WI38 (cell line): ENCODE results near the gene LMX1A.

Experiments
- H3K4me3 ChIP-seq: 2 replicates; pipeline ENCODE4 v1.5.1; 2011; ENCODE audit warnings: low read depth, mild to moderate bottlenecking, control low read depth, low read length
- TF ChIP-seq, protein P1 (sequence below): IDR thresholded peaks from 2 replicates; pipeline ENCODE4 v1.5.1; 2012; ENCODE audit warnings: low read depth, mild to moderate bottlenecking, control low read depth, low read length

LMX1A gene

DNA sequence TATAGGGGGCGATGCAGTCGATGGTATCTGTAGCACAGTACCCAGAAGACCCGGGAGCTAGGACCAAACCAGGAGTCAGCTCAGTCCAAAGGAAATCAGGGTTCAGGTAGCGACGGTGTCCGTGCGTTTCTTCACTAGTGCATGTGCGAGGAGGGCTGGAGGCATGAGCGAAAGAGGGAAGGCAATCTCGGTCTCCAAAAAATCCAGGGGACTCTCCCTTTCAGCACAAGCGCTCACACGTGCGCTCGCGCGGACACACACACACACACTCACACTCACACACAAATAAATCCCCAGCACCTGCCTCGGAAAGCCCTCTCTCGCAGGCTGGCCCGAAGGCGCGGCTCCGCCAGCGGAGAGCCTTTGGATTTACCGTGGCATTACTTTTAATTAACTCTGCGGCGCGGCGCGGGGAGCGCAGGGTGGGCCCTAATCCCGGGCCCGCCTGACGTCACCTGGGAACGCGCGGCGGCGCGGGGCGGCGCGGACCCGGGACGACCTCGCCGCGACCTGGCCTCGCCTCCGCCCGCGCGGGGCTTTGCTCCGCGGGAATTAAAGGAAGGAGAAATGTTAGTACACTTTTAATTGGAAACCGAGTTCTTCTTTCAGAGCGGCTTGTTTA lies 121.2 kb downstream of the LMX1A start:
- TF ChIP-seq, protein P1, sequence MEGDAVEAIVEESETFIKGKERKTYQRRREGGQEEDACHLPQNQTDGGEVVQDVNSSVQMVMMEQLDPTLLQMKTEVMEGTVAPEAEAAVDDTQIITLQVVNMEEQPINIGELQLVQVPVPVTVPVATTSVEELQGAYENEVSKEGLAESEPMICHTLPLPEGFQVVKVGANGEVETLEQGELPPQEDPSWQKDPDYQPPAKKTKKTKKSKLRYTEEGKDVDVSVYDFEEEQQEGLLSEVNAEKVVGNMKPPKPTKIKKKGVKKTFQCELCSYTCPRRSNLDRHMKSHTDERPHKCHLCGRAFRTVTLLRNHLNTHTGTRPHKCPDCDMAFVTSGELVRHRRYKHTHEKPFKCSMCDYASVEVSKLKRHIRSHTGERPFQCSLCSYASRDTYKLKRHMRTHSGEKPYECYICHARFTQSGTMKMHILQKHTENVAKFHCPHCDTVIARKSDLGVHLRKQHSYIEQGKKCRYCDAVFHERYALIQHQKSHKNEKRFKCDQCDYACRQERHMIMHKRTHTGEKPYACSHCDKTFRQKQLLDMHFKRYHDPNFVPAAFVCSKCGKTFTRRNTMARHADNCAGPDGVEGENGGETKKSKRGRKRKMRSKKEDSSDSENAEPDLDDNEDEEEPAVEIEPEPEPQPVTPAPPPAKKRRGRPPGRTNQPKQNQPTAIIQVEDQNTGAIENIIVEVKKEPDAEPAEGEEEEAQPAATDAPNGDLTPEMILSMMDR = no peak

DNA sequence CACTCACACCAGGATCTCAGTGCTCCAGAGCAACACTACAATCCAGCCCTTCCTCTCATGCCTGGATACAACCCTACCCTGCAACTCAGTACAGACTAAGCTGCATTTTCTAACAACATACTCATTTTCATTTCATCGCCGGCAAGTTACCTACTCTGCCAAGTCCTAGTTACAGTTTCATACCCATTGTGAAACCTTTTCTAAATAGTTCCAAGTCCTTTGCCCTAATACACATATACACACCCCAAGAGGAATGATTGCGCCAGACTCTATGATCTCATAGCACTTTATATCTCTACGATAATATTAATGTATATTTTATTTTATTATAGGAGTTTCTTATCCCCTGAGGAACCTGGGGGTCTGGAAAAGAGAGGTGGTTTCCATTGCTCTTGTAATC lies 122.4 kb downstream of the LMX1A start:
- H3K4me3 ChIP-seq = no peak overlapping the region
- TF ChIP-seq, protein P1 = no peak

More for the DNA sequence above, 121.2 kb downstream of the LMX1A start:
- no peak overlapping the region for H3K4me3 ChIP-seq

DNA sequence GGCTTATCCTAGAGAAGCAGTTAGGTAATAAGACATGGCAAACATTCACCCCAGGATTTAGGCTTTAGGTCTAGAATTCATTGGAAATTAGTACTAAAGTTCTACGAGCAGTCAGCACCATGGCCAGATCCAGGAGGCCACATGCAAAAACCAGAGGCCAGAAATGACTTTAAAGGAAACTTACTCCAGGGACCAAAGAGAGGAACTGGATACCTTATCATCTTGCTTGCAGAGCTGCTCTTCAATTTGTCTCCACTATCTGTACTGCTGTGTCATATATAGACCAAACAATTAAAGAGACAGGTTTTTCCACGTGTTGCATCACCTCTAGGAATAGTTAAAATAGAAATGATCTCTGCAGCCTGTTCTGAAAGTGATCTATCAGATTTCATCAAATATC lies 127.8 kb downstream of the LMX1A start:
- no peak overlapping the region for H3K4me3 ChIP-seq
- TF ChIP-seq, protein P1 = no peak

DNA sequence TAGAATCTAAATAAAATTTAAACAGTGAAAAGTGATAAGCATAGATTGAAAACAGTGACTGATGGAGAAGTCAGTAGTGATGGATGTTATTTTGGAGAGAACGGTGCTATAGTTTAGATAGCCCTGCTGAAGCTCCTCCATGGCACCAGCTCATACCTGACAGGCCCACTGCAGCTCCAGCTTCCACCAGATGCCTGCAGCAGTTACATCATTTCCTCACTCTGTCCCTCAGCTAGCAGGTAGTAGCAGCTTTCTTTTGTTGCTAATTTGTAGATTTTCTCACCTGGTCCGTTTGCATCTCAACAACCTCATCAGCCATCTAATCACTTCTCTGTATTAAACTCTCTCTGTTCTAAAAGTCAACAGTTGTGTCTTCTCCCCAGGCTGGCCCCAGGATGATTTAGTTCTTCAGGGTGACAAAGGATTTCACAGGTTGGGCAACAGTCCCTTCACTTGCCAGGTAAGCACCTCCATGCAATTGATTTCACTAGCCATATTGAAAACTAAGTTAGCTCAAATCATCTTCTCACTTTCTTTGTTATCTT lies 128.3 kb downstream of the LMX1A start:
- TF ChIP-seq, protein P1 = no peak
- H3K4me3 ChIP-seq = no peak overlapping the region

DNA sequence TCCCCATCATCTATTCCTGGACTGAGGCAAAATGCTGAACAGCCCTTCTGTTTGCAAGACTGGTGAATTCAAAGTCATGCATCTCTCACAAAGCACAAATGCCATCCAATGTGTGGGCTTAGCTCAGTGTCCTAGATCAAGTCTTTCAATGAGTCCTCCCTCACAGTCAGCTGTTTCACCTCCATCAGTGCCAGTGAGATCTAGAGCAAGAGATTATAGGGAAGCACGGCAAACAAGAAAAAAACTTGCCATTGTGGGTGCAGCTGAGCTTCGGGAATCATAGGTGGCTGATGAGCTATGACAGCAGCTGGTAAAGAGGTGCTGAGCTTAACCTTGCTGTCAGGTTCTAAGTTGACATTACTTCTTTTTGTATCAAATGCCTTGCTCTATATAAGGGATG lies 130.2 kb downstream of the LMX1A start:
- no peak overlapping the region for H3K4me3 ChIP-seq
- TF ChIP-seq, protein P1 = no peak

DNA sequence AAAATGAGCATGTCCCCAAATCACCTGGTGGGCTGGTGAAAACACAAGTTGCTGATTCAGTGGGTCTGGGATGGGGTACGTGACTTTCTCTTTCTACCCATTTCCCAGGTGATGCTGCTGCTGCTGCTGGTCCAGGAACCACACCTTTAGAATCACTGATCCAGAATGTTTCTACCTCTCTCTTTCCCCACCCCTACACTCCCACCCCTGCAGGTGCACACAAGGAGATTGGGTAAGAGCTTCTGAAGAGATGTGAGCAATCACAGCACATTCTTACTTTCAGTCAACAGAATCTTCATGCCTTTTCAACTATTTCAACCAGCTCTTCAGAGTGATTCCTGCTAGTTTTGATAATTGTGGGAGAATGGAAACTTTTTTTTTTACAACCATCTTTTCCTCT lies 130.9 kb downstream of the LMX1A start:
- TF ChIP-seq, protein P1 = no peak
- H3K4me3 ChIP-seq = no peak overlapping the region

DNA sequence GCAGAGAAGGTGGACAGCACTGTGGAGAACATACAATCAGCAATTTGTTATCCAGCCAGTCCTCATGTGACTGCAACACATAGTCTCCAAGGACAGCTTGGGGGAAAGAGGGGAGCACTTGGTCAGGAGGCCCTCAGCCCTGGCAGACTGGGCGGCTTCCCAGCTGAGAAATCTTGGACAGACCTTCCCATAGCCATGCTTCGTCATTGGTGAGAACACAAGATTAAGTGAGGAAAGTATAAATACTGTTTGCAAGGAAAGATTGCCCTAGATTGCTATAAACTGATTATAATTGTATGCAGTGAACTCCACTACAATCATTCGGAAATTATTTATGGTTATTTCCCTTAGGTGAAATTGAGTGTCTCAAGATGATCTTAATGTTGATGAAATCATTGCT lies 131.5 kb downstream of the LMX1A start:
- no peak overlapping the region for H3K4me3 ChIP-seq
- TF ChIP-seq, protein P1 = no peak
